ENCODE data around the gene ALPG.

GRCh38 chr2:232382331-232383225 is 24.1 kb upstream of the ALPG start:
- TF ChIP-seq EZH2 (IDR thresholded peaks at IDR 0.05; ENCODE audit: insufficient read depth, poor library complexity, severe bottlenecking): no peak
- no peak for TF ChIP-seq EZH2phosphoT487 (IDR thresholded peaks at IDR 0.05; ENCODE audit: insufficient read depth, low read depth)

Measured in GM23248 (cell line).